ENCODE data around the gene UCP1. TPM values are rescaled to one million over a fixed set of nuclear protein-coding genes. Genes with fewer than 3 reads are reported as not detected.

Gene UCP1
- total RNA-seq, 1 donor, result not detected

Small RNAs within 50 kb of the gene (small RNA-seq; reads per million reads assigned to genes)
- gene AC108019.1, result not detected
- gene RN7SL152P, result not detected

Other genes starting within 250 kb of the UCP1 start
- 42.8 and 84.6 TPM in 2 replicates for gene SCOC, start 195.3 kb downstream of the UCP1 start, total RNA-seq
- 1.6 and 1.7 TPM in 2 replicates for gene CLGN, start 141.3 kb downstream of the UCP1 start, total RNA-seq
- not detected in 2 replicates for gene MGAT4D, start 70.7 kb downstream of the UCP1 start, total RNA-seq
- 32.5 and 37.6 TPM in 2 replicates for gene ELMOD2, start 44.8 kb downstream of the UCP1 start, total RNA-seq
- 17.1 and 31.5 TPM in 2 replicates for gene TBC1D9, start 187.4 kb upstream of the UCP1 start, total RNA-seq

Data from fibroblast of villous mesenchyme (primary cell).